Pons (tissue), 1 donor: ENCODE data around the gene OR2J1.
"Not testable (repeated sequence)": the region's sequence is repeated elsewhere in the genome, so short reads cannot be mapped to it uniquely, and the experiment has no call there.

Source experiments
- DNase-seq: peaks from one replicate; pipeline ENCODE4 v3.0.0-alpha.2; 2016; ENCODE audit warnings: low spot score

Gene OR2J1

GRCh38 chr6:29099190-29099589, at the start of gene OR2J1:
OR2J1 (plus strand) TSS chr6:29099490; CDS start chr6:29100943, 1,453 bp downstream.
- DNase-seq, result no peak

GRCh38 chr6:29051680-29052079, 47.6 kb upstream of the OR2J1 start:
- no peak for DNase-seq

GRCh38 chr6:29071831-29072723, 27.2 kb upstream of the OR2J1 start:
- DNase-seq, result no peak

DNA sequence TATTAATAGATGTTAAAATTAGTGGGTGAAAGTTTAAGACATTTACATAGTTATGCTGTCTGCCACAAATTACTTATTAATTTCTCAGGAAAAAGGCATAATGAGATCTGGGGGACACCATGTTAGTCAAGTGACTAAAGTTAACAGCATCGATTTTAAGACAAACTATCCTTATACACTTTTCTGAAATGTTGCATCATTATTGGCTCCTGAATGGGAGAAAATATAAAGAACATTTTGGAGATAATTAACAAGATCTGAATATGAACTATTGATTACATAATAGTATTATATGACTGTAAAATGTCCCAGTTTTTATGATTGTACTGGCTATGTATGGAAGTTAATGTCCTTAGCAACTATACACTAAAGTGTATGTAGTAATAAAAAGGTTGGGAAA, 20.1 kb upstream of the OR2J1 start:
- no peak for DNase-seq

DNA sequence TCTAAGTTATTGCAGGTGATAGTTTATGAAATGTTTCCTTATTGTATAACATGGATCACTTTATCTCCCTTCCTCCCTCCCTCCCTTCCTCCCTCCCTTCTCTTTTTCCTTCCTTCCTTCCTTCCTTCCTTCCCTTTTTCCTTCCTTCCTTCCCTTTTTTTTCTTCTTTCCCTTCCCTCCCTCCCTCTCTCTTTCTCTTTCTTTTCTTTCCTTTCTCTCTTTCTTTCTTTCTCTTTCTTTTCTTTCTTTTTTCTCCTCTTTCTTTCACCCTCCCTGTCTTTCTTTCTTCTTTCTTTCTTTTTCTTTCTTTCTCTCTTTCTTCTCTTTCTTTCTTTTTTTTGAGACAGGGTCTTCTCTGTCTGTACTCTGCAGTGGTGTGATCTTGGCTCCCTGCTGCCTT, 18.0 kb upstream of the OR2J1 start:
- no peak for DNase-seq

DNA sequence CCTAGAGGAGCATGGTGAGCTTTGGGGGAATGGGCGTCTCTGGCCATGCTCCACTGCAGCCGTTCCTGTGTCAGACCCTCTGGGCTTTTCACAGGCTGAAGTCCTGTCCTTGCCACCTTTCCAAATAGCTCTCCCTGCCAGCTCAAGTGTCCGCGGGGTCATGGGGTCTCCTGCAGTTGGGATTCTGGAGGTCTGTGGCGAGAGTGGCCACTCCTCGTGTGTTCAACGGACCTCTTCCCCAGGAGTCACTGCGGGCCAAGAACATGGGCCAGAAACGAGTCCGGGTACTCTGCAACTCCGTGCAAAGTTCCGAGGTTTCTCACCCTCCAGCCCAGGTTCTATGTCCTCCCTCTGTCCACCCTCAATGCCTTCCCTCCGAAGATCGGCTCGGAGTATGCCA, 16.8 kb upstream of the OR2J1 start:
- no peak for DNase-seq

DNA sequence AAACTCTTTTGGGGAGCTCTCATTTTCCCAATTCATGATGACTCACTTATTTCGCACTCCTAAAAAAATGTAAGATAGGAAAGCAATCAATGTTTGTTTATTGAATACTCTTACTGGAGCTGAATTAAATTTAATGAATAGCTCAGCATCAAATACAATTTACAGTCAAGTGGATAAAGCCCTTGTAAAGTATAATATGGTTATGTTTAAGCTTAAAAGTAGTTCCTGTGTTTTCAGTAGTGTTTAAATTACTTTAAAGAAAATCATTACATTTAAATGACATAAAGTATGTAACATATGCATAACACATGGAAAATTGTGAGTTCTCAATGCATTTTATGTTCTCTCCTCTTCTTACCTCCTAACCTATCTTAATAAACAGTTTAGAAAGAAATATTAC, 12.1 kb upstream of the OR2J1 start, which contains the start of gene OR2B3:
OR2B3 (minus strand) TSS at position 101 of the 400 bp plus-strand sequence; CDS start at position 36, 65 bp downstream.
- DNase-seq, result no peak

- DNase-seq, result no peak
Observed at GRCh38 chr6:29092957-29093356, 6.3 kb upstream of the OR2J1 start.

DNA sequence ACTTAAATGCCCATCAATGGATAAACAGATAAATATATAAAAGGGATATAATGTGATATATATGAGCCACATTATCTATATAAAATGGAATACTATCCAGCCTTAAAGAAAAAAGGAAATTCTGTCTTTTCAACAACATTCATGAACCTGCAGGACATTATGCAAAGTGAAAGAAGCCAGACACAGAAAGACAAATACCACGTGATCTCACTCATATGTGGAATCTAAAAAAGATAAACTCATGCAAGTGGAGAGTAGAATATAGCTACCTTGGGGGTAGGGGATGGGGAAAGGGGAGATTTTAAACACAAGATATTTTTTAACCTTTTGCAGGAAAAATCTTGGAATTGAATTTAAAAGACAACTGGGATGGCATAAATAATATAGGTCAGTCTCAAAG, 1.5 kb upstream of the OR2J1 start:
- no peak for DNase-seq

DNA sequence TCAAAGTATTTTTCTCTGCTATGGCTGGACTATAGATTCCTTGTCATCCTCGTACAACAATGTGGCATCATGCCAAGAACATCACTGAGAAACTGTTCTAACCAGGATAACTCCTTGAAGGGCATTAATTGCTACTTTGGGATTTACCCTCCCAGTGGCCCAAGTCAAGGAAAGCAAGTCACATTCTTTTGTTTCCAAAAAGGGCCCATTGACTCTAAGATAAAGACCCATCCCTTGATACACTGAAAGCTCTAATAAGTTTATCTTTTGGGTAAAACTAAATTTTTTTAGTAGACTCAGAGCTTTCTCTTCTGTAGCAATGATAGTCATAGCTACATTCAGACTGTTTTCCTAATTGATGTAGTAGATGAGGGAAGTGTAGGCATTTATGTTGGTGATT, 8.5 kb downstream of the OR2J1 start, which contains the start of gene OR2J3:
OR2J3 (plus strand) TSS at position 301 of the 400 bp plus-strand sequence. CDS start 3,833 bp downstream, outside the sequence.
- no peak for DNase-seq

DNA sequence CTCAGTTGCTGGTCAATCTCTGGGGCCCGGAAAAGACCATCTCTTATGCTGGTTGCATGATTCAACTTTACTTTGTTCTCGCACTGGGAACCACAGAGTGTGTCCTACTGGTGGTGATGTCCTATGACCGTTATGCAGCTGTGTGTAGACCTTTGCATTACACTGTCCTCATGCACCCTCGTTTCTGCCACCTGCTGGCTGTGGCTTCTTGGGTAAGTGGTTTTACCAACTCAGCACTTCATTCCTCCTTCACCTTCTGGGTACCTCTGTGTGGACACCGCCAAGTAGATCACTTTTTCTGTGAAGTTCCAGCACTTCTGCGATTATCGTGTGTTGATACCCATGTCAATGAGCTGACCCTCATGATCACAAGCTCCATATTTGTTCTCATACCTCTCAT, 12.8 kb downstream of the OR2J1 start:
- DNase-seq, result no peak

DNA sequence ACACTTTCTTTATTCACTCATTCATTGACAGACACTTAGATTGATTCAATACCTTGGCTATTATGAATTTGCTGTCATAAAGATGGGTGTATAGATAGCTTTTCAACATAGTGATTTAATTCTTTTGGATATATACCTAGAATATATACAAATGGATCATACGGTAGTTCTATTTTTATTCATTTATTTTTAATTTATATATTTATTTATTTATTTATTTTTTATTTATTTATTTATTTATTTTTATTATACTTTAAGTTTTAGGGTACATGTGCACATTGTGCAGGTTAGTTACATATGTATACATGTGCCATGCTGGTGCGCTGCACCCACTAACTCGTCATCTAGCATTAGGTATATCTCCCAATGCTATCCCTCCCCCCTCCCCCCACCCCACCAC, 15.7 kb downstream of the OR2J1 start:
- not testable (repeated sequence) for DNase-seq

GRCh38 chr6:29129326-29130012, 30.2 kb downstream of the OR2J1 start:
- no peak for DNase-seq

GRCh38 chr6:29130644-29131043, 31.4 kb downstream of the OR2J1 start:
- DNase-seq, result no peak

DNA sequence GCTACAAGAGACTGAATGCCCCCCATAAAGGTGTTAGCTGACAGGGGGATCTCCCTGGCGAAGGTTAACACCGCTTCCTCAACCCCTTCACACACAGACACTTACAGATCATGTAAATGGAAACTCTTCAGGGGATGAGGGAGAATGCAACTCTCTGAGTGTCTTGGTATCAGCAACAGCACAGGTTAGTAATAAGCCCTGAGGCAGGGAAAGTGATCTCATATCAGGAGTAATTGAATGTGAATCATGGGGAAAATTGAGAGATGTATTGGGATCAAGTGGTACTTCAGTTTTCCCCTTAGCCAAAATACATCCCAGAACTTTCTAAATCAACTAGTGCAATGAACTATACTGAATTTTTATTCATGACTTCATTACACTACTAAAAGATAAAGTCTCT, 32.4 kb downstream of the OR2J1 start:
- DNase-seq, result no peak

GRCh38 chr6:29137724-29138123, 38.4 kb downstream of the OR2J1 start:
- DNase-seq, result no peak

- DNase-seq, result no peak
Observed at GRCh38 chr6:29141606-29142005, 42.3 kb downstream of the OR2J1 start.

DNA sequence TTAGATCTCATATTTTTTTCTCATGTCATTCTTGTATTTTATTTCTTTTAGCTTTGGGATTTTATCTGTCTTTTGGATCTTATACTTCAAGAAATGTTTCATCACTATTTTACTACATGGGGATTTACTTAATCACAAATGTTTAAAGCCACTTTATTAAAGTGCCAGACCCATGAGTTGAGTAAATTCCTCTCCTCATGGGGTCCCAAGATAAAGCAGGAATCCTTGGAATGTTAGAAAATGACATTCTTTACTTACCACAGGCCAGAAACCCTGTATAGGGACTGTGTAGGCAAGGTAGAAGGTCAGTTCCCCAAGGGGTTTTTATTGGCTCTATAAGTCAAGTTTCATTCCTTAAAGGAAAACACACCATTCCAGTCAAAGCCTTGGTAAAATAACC, 43.0 kb downstream of the OR2J1 start:
- no peak for DNase-seq

DNA sequence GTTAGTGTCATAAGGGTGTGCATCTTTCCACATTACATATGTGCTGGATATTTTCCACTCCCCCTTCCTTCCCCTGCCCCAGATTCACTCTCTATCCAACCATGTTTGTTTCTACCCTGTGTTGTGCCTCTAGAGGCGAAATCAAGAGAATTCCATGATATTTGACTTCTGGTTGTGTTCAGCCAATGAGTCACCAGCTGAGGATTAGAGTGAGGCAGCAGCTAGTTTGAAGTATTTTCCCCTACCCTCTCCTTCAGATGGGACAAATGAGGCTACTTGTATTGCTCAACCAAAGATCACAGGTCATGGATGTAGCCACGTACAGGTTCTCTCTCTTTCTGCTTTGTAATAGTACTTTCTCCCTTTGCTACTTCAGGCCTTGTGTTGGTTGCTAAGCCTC, 46.9 kb downstream of the OR2J1 start:
- no peak for DNase-seq

DNA sequence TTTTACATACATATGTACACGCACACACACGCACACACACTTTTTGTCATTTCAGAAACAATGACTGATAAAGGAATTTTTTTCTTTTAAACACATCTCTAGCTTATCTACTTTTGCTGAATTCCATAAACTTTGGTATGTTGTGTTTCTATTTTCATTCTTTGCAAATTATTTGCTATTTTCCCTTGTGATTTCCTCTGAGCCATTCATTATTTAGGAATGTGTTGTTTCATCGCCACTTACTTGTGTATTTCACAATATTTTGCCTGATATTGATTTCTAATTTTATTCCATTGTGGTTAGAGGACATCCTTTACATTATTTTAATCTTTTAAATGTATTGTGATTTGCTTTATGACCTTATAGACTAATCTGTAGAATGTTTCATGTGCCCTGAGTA, 47.8 kb downstream of the OR2J1 start:
- no peak for DNase-seq

DNA sequence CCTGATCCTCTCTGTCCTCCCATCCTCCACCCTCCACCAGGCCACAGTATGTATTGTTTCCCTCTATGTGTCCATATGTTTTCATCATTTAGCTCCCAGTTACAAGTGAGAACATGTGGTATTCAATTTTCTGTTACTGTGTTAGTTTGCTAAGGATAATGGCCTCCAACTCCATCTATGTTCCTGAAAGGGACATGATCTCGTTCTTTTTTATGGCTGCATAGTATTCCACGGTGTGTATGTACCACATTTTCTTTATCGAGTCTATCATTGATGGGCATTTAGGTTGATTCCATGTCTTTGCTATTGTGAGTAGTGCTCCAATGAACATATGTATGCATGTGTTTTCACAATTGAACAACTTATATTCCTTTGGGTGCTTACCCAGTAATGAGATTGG, 50.2 kb downstream of the OR2J1 start:
- not testable (repeated sequence) for DNase-seq
